HG03064 (cell line): Measurements from ENCODE around the gene WBP1.
"Not testable (repeated sequence)": the region's sequence is repeated elsewhere in the genome, so short reads cannot be mapped to it uniquely, and the experiment has no call there.

Source experiments
- ATAC-seq: cut with Tn5 transposase; IDR thresholded peaks from one replicate; pipeline ENCODE4 v1.9.1; 2021; ENCODE audit warnings: low read depth; ENCODE audit not compliant: unreplicated experiment

Gene WBP1

GRCh38 chr2:74448771-74449170 lies 9.5 kb upstream of the WBP1 start:
- ATAC-seq: no peak

GRCh38 chr2:74450570-74451190 lies 7.6 kb upstream of the WBP1 start:
- no peak for ATAC-seq

- ATAC-seq: peak; percentile 39
These were observed 3.4 kb upstream of the WBP1 start, which contains the start of gene INO80B for GRCh38 chr2:74454654-74455511. Gene INO80B (plus strand): TSS chr2:74455087. CDS start chr2:74455117, 30 bp downstream.

GRCh38 chr2:74457129-74457548 lies 1.1 kb upstream of the WBP1 start:
- ATAC-seq: no peak

- peak; percentile 26 for ATAC-seq
These were observed 598 bp upstream of the WBP1 start for GRCh38 chr2:74457549-74458131.

GRCh38 chr2:74458938-74459363 lies 713 bp downstream of the WBP1 start:
- ATAC-seq: no peak

- ATAC-seq: not testable (repeated sequence)
These were observed 1.4 kb downstream of the WBP1 start for GRCh38 chr2:74459503-74460118.

- not testable (repeated sequence) for ATAC-seq
These were observed 1.9 kb downstream of the WBP1 start for GRCh38 chr2:74460187-74460586.

- ATAC-seq: no peak
These were observed 3.2 kb downstream of the WBP1 start for GRCh38 chr2:74461187-74462053.

GRCh38 chr2:74462054-74462785 lies 4.0 kb downstream of the WBP1 start:
- ATAC-seq: no peak

- ATAC-seq: no peak
These were observed 4.5 kb downstream of the WBP1 start for GRCh38 chr2:74462786-74463105.

GRCh38 chr2:74464406-74464805 lies 6.2 kb downstream of the WBP1 start:
- no peak for ATAC-seq

- not testable (repeated sequence) for ATAC-seq
These were observed 12.5 kb downstream of the WBP1 start for GRCh38 chr2:74470742-74471141.

GRCh38 chr2:74471332-74472065 lies 13.3 kb downstream of the WBP1 start:
- ATAC-seq: no peak

GRCh38 chr2:74472086-74472944 lies 14.1 kb downstream of the WBP1 start, which contains the start of gene MRPL53:
Gene MRPL53 (minus strand): TSS chr2:74472680. CDS start chr2:74472660, 20 bp downstream.
- peak; percentile 81 for ATAC-seq

- ATAC-seq: no peak
These were observed 14.7 kb downstream of the WBP1 start for GRCh38 chr2:74472945-74473258.

GRCh38 chr2:74474481-74474880 lies 16.2 kb downstream of the WBP1 start:
- ATAC-seq: no peak

- no peak for ATAC-seq
These were observed 16.7 kb downstream of the WBP1 start for GRCh38 chr2:74474899-74475298.
